Measurements from ENCODE around the gene JAK2.
"Not testable (repeated sequence)": the region's sequence is repeated elsewhere in the genome, so short reads cannot be mapped to it uniquely, and the experiment has no call there.

The JAK2 gene

DNA sequence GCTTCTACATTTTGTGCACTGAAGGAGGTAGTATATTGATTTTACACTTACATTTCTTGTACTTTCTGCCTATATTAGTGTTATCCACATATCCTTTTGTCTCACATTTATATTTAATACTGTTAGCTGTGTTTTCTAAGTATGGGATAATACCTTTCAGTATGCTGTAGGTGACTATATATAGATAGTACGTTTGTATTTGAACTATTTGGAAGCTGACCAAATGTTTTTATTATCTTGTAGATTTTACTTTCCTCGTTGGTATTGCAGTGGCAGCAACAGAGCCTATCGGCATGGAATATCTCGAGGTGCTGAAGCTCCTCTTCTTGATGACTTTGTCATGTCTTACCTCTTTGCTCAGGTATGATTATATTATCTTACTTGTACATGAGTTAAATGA is 59.1 kb downstream of the JAK2 start:
- no peak for DNase-seq

DNA sequence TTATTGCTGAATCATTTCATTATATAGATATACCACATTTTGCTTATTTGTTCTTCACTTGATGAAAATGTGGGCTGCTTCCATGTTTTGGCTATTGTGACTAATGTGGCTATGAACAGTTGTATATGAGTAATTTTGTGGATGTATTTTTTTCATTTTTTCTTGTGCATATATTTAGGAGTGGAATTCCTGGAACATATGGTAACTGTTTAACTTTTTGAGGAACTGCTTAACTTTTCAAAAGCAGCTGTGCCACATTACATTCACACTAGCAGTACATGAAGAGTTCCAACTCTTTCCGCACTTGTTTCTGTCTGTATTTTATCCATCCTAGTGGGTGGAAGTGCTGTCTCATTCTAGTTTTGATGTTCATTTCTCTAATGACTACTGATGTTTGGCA is 67.8 kb downstream of the JAK2 start:
- no peak for DNase-seq

DNA sequence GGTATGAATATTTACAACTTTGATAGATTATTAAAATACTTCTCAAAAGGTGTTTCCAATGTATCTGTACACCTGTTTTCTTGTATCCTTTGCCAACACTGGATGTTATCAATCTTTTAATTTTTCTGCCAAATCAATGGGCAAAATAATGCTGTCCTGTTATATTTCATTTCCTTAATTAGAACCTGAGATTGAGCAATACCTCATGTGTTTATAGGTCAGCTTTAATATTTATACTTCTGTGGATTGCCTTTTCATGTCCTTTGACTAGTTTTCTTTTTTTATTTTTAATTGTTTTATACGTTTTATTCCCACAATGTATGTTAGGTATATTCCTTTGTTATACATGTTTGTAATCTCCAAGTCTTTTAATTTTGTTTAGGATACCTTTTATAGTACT is 77.6 kb downstream of the JAK2 start:
- no peak for DNase-seq

DNA sequence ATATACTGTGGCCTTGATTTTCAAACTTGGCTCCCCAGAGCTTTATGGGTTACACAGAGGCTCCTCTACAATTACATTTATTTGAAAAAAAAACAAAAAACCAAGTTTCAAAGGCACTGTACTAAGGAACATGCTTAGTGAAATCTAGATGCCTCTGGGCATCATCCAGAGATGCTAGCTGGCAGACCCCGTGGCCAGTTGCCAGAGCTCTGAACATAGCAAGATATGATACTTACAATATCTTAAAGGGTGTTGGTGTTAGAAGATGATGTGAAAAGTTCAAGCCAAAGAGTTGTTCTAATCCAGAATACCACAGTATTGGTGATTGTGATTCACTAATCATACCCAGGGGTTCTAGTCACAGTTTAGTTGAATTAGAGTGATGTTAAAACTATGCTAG is 87.8 kb downstream of the JAK2 start:
- no peak for DNase-seq

DNA sequence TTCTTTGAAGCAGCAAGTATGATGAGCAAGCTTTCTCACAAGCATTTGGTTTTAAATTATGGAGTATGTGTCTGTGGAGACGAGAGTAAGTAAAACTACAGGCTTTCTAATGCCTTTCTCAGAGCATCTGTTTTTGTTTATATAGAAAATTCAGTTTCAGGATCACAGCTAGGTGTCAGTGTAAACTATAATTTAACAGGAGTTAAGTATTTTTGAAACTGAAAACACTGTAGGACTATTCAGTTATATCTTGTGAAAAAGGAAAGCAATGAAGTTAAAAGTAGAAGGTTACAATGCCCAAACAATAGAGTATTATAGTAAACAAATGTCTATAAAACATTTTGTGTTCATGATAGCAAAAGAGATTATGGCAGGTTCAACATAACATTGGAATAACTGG is 88.6 kb downstream of the JAK2 start:
- DNase-seq = no peak

DNA sequence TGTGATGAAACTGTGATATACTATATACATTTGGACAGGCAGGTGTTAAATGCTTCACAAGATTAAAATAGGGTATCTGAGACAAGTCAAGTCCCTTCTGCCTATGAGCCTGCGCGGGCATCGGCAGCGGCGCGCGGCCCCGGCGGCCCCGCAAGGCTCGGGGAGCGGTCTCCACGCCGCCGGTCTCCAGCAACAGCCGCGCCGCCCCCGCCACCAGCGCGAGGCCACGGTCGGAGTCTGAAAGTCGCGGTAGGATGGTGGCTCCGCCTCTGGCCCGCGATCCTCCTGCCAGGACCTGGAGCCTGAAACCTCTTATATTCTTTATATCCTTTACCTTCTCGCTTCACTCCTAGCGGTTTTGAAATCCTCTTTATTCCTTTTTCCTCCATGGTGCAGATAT is 100.9 kb downstream of the JAK2 start:
- DNase-seq = no peak

DNA sequence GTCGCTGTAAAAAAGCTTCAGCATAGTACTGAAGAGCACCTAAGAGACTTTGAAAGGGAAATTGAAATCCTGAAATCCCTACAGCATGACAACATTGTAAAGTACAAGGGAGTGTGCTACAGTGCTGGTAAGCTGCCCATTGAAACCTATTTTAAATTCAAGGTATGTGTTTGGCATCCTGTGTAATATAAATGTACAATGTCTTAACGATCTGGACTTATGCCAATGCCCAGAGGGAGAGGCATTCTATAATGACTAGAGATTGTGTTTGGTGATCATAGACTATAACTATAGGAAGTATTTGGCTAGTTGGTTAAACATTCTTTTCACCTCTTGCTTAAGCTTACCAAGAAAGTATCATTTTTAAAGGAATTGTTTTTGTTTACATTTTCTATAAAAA is 104.7 kb downstream of the JAK2 start:
- no peak for DNase-seq

DNA sequence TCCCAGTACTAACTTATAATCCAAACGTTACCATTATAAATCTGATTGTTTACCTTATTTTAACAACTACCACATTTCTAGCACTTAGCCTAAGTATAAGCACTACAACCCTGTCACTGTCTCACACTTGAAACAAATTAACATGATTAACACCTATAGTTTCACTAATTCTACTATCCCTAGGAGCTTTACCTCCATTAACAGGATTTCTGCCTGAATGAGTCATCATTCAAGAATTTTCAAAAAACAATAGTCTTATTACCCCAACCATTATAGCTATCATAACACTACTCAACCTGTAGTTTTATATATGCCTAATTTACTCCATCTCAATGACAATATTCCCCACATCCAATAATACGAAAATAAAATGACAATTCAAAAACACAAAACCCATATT is 110.7 kb downstream of the JAK2 start:
- DNase-seq = no peak

DNA sequence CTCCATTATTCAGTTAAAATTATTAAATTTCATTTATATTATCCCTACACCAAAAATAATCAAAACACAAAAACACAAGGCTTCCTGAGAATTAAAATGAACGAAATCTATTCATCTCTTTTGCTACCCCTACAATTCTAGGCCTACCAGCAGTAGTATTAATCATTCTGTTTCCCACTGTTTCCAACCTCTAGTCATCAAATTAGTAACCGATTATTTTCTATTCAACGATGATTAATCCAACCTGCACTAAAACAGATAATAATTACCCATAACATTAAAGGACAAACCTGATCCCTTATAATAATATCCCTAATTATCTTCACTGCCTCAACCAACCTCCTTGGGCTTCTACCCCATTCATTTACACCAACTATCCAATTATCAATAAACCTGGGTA is 114.4 kb downstream of the JAK2 start:
- no peak for DNase-seq

DNA sequence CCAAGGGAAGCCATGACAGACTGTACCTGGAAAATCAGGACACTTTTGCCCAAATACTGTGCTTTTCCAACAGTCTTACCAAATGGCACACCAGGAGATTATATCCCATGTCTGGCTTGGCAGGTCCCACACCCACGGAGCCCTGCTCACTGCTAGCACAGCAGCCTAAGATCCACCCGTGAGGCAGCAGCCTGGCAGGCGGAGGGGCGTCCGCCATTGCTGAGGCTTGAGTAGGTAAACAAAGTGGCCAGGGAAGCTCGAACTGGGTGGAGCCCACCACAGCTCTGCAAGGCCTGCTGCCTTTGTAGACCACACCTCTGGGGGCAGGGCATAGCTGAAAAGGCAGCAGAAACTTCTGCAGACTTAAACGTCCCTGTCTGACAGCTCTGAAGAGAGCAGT is 116.1 kb downstream of the JAK2 start:
- not testable (repeated sequence) for DNase-seq

DNA sequence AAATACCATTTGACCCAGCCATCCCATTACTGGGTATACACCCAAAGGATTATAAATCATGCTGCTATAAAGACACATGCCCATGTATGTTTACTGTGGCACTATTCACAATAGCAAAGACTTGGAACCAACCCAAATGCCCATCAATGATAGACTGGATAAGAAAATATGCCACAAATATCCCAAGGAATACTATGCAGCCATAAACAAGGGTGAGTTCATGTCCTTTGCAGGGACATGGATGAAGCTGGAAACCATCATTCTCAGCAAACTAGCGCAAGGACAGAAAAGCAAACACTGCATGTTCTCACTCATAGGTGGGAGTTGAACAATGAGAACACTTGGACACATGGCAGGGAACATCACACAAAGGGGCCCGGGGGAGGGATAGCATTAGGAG is 121.4 kb downstream of the JAK2 start:
- not testable (repeated sequence) for DNase-seq

DNA sequence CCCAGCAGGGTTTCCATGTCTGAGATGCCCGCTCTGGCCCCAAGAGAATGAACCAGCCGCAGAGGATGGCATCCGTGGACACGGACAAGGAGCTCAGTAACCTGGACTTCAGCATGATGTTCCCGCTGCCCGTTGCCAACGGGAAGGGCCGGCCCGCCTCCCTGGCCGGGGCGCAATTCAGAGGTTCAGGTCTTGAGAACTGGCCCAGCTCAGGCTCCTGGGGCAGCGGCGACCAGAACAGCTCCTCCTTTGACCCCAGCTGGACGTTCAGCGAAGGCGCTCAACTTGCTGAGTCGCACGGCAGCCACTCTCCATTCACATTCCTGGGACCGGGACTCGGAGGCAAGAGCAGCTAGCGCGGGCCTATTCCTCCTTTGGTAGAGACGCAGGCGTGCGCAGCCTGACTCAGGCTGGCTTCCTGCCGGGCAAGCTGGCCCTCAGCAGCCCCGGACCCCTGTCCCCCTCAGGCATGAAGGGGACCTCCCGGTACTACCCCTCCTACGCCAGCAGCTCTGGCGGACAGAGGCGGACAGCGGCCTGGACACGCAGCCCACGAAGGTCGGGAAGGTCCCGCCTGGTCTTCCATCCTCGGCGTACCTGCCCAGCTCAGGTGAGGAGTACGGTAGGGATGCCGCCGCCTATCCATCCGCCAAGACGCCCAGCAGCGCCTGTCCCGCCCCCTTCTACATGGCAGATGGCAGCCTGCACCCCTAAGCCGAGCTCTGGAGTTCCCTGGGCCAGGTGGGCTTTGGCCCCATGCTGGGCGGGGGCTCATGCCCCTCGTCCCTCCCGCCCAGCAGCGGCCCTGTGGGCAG is 126.0 kb downstream of the JAK2 start:
- DNase-seq = no peak

DNA sequence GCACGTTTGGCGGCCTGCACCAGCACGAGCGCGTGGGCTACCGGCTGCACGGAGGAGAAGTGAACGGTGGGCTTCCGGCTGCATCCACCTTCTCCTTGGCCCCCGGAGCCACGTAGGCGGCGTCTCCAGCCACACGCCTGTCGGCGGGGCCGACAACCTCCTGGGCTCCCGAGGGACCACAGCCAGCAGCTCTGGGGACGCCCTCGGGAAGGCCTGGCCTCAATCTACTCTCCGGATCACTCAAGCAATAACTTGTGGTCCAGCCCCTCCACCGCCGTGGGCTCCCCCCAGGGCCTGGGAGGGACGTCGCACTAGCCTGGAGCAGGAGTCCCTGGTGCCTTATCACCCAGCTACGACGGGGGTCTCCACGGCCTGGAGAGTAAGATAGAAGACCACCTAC is 126.6 kb downstream of the JAK2 start:
- DNase-seq = no peak

DNA sequence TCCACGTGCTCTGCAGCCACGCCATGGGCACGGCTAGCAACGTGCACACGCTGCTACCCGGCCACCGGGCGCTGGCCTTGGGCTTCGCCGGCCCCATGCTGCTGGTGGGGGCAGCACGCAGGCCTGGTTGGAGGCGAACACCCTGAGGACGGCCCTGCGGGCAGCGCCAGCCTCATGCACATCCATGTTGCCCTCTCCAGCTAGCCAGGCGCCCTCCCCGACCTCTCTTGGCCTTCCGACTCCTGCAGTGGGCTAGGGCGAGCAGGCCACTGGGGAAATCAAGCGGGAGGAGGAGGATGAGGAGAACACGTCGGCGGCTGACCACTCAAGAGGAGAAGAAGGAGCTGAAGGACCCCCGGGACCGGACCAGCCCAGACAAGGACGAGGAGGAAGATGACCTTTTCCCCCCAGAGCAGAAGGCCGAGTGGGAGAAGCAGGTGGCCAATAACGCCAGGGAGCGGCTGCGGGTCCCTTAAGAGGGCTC is 127.1 kb downstream of the JAK2 start:
- DNase-seq = no peak

DNA sequence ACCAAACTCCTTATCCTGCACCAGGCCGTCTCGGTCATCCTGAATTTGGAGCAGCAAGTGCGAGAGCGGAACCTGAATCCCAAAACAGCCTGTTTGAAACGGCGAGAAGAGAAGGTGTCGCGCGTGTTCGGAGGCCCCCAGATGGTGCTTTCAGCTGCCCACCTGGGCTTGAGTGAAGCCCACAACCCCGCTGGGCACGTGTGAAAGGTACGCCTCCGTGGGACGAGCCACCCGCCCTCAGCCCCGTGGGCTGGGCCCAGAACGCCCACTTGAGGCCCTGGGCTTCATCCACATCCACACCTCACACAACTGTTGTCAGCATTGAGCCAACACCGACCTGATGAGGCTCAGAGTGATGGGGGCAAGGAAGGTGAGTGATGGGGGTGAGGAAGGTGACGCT is 127.6 kb downstream of the JAK2 start:
- no peak for DNase-seq

DNA sequence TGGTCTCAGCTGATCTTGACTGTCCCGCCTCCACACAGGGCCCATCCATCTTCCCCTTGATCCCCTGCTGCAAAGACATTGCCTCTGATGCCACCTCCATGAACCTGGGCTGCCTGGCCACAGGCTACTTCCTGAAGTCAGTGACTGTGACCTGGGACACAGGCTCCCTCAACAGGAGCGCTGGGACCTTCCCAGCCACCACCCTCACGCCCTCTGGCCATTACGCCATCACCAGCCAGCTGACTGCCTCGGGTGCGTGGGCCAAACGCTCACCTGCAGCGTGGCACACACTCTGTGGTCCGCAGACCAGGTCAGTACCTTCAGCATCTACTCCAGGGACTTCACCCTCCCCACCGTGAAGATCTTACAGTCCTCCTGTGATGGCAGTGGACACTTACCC is 128.5 kb downstream of the JAK2 start:
- DNase-seq = no peak

DNA sequence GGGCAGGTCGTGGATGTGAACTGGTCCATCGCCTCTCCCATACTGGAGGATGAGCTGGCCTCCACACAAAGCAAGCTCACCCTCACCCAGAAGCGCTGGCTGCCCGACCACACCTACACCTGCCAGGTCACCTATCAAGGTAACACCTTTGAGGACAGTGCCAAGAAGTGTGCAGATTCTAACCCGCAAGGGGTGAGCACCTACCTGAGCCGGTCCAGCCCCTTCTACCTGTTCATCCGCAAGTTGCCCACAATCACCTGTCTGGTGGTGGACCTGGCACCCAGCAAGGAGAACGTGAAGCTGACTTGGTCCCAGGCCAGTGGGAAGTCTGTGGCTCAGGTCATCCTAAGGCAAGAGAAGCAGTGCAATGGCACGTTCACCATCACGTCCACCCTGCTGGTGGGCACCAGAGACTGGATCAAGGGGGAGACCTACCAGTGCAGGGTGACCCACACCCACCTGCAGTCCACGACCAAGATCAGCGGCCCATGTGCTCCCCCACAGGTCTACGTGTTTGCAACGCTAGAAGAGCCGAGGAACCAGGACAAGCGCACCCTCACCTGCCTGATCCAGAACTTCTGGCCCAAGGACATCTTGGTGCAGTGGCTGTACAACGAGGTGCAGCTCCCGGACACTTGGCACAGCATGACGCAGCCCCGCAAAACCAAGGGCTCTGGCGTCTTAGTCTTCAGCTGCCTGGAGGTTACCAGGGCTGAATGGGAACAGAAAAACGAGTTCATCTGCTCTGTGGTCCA is 129.1 kb downstream of the JAK2 start:
- no peak for DNase-seq

DNA sequence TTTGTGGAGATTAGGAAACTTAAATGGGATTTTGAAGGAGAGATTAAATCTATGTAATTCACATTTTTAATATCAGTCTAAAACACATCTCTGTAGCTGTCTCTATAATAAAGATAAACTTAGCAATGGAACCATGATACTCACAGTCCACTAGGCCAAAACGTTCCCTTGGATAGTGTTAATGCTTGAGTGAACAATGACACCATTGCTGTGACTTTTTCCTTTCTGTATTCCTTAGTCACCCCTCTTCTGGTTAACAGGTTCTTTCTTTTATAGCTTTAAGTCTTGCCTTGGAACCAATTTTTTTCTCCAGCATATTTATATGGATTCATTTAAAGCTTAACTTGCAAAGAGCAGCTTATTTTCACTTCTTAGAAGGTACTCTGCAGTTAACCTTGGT is 137.0 kb downstream of the JAK2 start:
- no peak for DNase-seq

DNA sequence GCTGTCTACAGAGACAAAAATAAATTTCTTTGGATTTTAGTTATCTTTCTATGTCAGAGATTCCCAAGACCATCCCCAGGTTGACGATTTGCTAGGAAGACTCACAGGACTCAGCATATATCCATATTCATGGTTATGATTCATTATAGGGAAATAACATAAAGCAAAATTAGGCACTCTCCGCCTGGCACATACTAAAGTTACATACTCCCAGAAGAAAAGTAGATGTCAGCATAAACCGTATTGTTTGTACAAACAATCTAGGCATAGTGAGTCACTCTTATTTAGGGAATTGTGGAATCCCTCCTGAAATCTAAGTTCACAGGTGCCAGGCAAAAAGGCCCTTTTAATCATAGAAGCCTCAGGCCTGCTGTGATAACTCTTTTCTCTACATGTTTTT is 137.4 kb downstream of the JAK2 start:
- no peak for DNase-seq

DNA sequence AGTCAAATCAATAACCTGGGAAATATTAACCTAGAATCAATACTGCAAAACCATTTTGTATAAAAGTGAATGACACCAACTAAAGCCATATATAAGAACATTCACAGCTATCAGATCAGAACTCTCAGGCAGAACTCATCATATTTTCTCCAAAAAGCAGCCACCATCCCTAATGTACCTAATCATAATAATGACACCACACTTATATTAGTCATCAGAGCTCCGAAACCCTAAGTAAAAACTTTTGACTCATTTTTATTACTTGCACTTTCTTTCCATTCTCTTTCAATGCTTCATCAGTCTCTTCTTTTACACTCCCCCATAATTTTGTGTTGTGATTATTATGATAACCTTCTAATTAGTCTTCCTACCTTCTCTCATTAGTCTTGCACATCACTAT is 155.1 kb downstream of the JAK2 start:
- no peak for DNase-seq

DNA sequence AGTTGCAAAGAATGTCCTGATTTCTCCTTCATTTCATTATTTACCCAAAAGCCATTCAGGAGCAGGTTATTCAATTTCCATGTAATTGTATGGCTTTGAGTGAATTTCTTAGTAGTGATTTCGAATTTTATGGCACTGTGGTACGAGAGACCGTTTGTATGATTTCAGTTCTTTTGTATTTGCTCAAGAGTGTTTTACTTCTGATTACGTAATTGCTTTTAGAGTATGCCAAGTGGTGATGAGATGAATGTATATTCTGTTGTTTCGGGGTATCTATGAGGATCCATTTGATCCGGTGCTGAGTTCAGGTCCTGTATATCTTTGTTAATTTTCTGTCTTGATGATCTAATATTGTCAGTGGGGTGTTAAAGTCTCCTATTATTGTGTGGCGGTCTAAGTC is 159.1 kb downstream of the JAK2 start:
- no peak for DNase-seq

DNA sequence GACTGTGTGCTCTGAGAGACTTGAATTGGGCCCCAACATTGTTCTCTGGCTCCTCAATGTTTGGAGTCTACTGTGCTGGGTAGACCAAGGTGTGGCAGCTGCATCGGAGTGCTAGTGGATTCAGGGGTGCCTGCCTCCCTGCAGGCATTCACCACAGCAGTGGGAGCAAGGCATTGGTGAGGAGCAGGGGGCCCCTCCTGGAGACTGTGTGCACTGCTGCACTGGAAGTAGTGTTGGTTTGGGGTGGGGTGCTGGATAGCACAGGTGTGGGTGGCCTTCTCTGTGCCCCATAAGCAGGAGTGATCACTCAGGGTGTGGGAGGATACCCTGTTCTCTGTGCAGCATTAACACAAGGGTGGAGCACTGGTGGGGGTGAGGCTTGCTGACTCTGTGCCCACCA is 161.2 kb downstream of the JAK2 start:
- no peak for DNase-seq

Measured in CD4-positive, alpha-beta T cell treated with Interleukin-12 subunit alpha and Interleukin-12 subunit beta, for 1 hour (primary cell).